Activated CD8-positive, alpha-beta T cell treated with anti-CD3 and anti-CD28 coated beads, Interleukin-2, amount 10 ng/mL, durations not matched to agents 7 days and 5 days (primary cell): ENCODE results near the gene CCDC59. TPM values are rescaled to one million over a fixed set of nuclear protein-coding genes. Genes with fewer than 3 reads are reported as not detected.

Experiments used
- ATAC-seq: fragments of 150-1000 bp; cut with Tn5 transposase; one replicate; pipeline ENCODE4 v1.10.0; 2021; ENCODE audit warnings: moderate library complexity
- CTCF ChIA-PET: fragments of 350-600 bp; sonication (Branson Sonifier 250); formaldehyde crosslinking; loops from one replicate; lab custom pipeline; 2021; ENCODE audit warnings: antibody characterized with exemption; lab: Charles Lee
- POLR2A ChIA-PET: fragments of 350-600 bp; sonication (Branson Sonifier 250); formaldehyde crosslinking; loops from one replicate; lab custom pipeline; 2021; ENCODE audit warnings: antibody characterized with exemption; lab: Charles Lee
- DNase-seq: peaks from one replicate; pipeline ENCODE4 v3.0.0-alpha.2; 2020
- H3K27ac Mint-ChIP-seq: one replicate; pipeline ENCODE4 v1.8.0; 2021; ENCODE audit warnings: mild to moderate bottlenecking, mixed read lengths
- H3K27me3 Mint-ChIP-seq: one replicate; pipeline ENCODE4 v1.8.0; 2021; ENCODE audit warnings: low read depth, mixed read lengths
- H3K36me3 Mint-ChIP-seq: one replicate; pipeline ENCODE4 v1.8.0; 2021; ENCODE audit warnings: low read depth, mixed read lengths
- H3K4me1 Mint-ChIP-seq: one replicate; pipeline ENCODE4 v1.8.0; 2021; ENCODE audit warnings: low read depth, mixed read lengths
- H3K4me3 Mint-ChIP-seq: one replicate; pipeline ENCODE4 v1.8.0; 2021; ENCODE audit warnings: mild to moderate bottlenecking, mixed read lengths
- H3K9me3 Mint-ChIP-seq: one replicate; pipeline ENCODE4 v1.8.0; 2022; ENCODE audit warnings: mixed read lengths; ENCODE audit not compliant: insufficient read depth
- total RNA-seq, 2 experiments: library from RNA; stranded (reverse); gene quantifications; one replicate each; pipeline ENCODE4 v1.2.3, GENCODE V29; 2021

CCDC59 gene
- total RNA-seq, 2 experiments from 2014 or later: 45.1 to 49.0 TPM

DNA sequence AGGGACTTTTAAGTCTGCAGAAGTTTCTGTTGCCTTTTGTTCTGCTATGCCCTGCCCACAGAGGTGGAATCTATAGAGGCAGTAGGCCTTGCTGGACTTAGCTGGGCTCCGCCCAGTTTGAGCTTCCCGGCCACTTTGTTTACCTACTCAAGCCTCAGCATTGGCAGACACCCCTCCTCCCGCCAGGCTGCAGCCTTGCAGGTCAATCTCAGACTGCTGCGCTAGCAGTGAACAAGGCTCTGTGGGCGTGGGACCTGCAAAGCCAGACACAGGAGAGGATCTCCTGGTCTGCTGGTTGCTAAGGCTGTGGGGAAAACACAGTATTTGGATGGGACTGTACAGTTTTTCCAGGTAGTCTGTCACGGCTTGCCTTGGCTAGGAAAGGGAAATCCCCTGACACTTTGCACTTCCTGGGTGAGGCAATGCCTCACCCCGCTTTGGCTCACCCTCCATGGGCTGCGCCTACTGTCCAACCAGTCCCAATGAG, 43.7 kb downstream of the CCDC59 start:
- Mint-ChIP-seq H3K9me3 (no peaks in the 10 kb centered on the region), H3K36me3 (no peaks in the 10 kb centered on the region), H3K27ac (no peak overlapping the region), H3K4me3 (no peak overlapping the region), H3K27me3 (no peaks in the 10 kb centered on the region), H3K4me1 (no peaks in the 10 kb centered on the region)
- no peak for ATAC-seq
- ChIA-PET CTCF (no interaction called here), POLR2A (no interaction called here)
- DNase-seq: no peak

Other genes starting within 250 kb of the CCDC59 start
- gene METTL25, start 142 bp upstream of the CCDC59 start, total RNA-seq: 10 to 100 TPM; 10.4 to 10.7 TPM